A549 (cell line): Measurements from ENCODE around the gene TEPSIN. TPM values are rescaled to one million over a fixed set of nuclear protein-coding genes. Genes with fewer than 3 reads are reported as not detected.

ENCODE experiments used
- ATAC-seq, 2 experiments: fragments of 200-7000 bp in 1 of 2; fragments of >200 bp in 1 of 2; cut with Nextera tagmentation in 1 of 2; cut with Tn5 transposase in 1 of 2; 3 replicates each; pipeline versions ENCODE4 v1.8.0 to v1.9.1; 2018 to 2020; ENCODE audit warnings: mild to moderate bottlenecking in 1 of 2, moderate library complexity in 1 of 2
- CTCF ChIA-PET: fragments of 300-600 bp; sonication (Branson Sonifier 250); formaldehyde crosslinking; extraction: SDS; loops from one replicate; lab custom pipeline; 2021; ENCODE audit warnings: antibody characterized with exemption, inconsistent platforms; lab: Yijun Ruan, JAX
- POLR2A ChIA-PET: fragments of 350-600 bp; formaldehyde crosslinking; extraction: SDS; loops from one replicate; lab custom pipeline; 2021; ENCODE audit warnings: antibody characterized with exemption, inconsistent platforms; lab: Yijun Ruan, JAX
- DNase-seq, 2 experiments: peaks; one replicate each; pipeline versions ENCODE4 v3.0.0 to v3.0.0-alpha.2; 2011 to 2016; ENCODE audit warnings: low read depth in 1 of 2, low spot score in 1 of 2
- FAIRE-seq: peaks from 2 replicates; lab custom pipeline; 2011; peaks lifted over from hg19 to GRCh38; lab: Jason Lieb, UNC
- H3K27ac ChIP-seq, 2 experiments: fragments of >200 bp; sonication (Bioruptor Twin); formaldehyde crosslinking; 3 replicates each; pipeline ENCODE4 v1.5.1; 2016 to 2017
- H3K4me1 ChIP-seq: fragments of >200 bp; sonication (Bioruptor Twin); formaldehyde crosslinking; 3 replicates; pipeline ENCODE4 v1.6.1; 2016
- H3K4me2 ChIP-seq: fragments of >200 bp; sonication (Bioruptor Twin); formaldehyde crosslinking; 3 replicates; pipeline ENCODE4 v1.6.1; 2016
- H3K4me3 ChIP-seq: fragments of >200 bp; sonication (Bioruptor Twin); formaldehyde crosslinking; 3 replicates; pipeline ENCODE4 v1.5.1; 2016
- H3K9me3 ChIP-seq: fragments of >200 bp; sonication (Bioruptor Twin); formaldehyde crosslinking; 3 replicates; pipeline ENCODE4 v1.6.1; 2016
- CBX2 ChIP-seq: fragments of 200-600 bp; sonication (generic); IDR thresholded peaks from 2 replicates; pipeline ENCODE4 v1.6.1; 2016; ENCODE audit warnings: low read depth, mild to moderate bottlenecking, borderline replicate concordance
- CBX8 ChIP-seq: fragments of 200-600 bp; sonication (generic); IDR thresholded peaks from 2 replicates; pipeline ENCODE4 v1.6.1; 2016
- EHF ChIP-seq: fragments of 250-450 bp; sonication (Bioruptor Pico); IDR thresholded peaks from 2 replicates; pipeline ENCODE4 v1.5.0; 2020; ENCODE audit warnings: mild to moderate bottlenecking
- EP300 ChIP-seq, 2 experiments: fragments of >200 bp; sonication (Bioruptor Twin); formaldehyde crosslinking; IDR thresholded peaks; 2 replicates in 1 of 2; 3 replicates in 1 of 2; pipeline ENCODE4 v1.6.1; 2016 to 2017
- FOSB ChIP-seq: fragments of 250-450 bp; sonication (Bioruptor Pico); IDR thresholded peaks from 2 replicates; pipeline ENCODE4 v1.5.0; 2020; ENCODE audit warnings: mild to moderate bottlenecking, moderate library complexity
- FOSL2 ChIP-seq, 2 experiments: fragments of 450-650 bp in 1 of 2; fragments of >200 bp in 1 of 2; sonication (Bioruptor Twin) in 1 of 2; formaldehyde crosslinking; IDR thresholded peaks; 2 replicates each; pipeline versions ENCODE4 v1.5.0 to v1.6.1; 2016 to 2020; ENCODE audit warnings: mild to moderate bottlenecking in 1 of 2, moderate library complexity in 1 of 2
- HEYL ChIP-seq: fragments of 250-450 bp; sonication (Bioruptor Pico); IDR thresholded peaks from 2 replicates; pipeline ENCODE4 v1.8.0; 2021; ENCODE audit warnings: mild to moderate bottlenecking, moderate library complexity
- HOXA7 ChIP-seq: fragments of 250-450 bp; sonication (Bioruptor Pico); IDR thresholded peaks from 2 replicates; pipeline ENCODE4 v1.5.0; 2020; ENCODE audit warnings: mild to moderate bottlenecking, moderate library complexity
- HOXB5 ChIP-seq: fragments of 250-450 bp; sonication (Bioruptor Pico); IDR thresholded peaks from 2 replicates; pipeline ENCODE4 v1.5.0; 2020; ENCODE audit warnings: mild to moderate bottlenecking, moderate library complexity
- JUN ChIP-seq, 2 experiments: fragments of >200 bp; sonication (Bioruptor Twin); formaldehyde crosslinking; IDR thresholded peaks; 2 replicates in 1 of 2; 3 replicates in 1 of 2; pipeline ENCODE4 v1.6.1; 2016 to 2017
- MYC ChIP-seq: IDR thresholded peaks from 2 replicates; pipeline ENCODE4 v1.6.1; 2012; ENCODE audit warnings: mild to moderate bottlenecking, inconsistent platforms, low read length, improper control_type of control experiment, borderline replicate concordance
- NFE2L2 ChIP-seq: fragments of 150-350 bp; conservative IDR thresholded peaks from 2 replicates; pipeline ENCODE4 v1.6.1; 2014; ENCODE audit warnings: low read length
- POLR2A ChIP-seq: IDR thresholded peaks from 2 replicates; pipeline ENCODE4 v1.6.1; 2012; ENCODE audit warnings: mild to moderate bottlenecking, low read length
- RAD21 ChIP-seq, 2 experiments: fragments of >200 bp in 1 of 2; sonication (Bioruptor Twin) in 1 of 2; formaldehyde crosslinking in 1 of 2; IDR thresholded peaks in 1 of 2; conservative IDR thresholded peaks in 1 of 2; 2 replicates in 1 of 2; 3 replicates in 1 of 2; pipeline ENCODE4 v1.6.1; 2012 to 2018; ENCODE audit warnings: inconsistent platforms in 1 of 2
- RARB ChIP-seq: fragments of 250-450 bp; sonication (Bioruptor Pico); IDR thresholded peaks from 2 replicates; pipeline ENCODE4 v1.8.0; 2021; ENCODE audit warnings: mild to moderate bottlenecking, moderate library complexity
- RNF2 ChIP-seq: fragments of 200-600 bp; sonication (generic); IDR thresholded peaks from 2 replicates; pipeline ENCODE4 v1.6.1; 2016; ENCODE audit warnings: low read depth, mild to moderate bottlenecking, antibody characterized with exemption, moderate library complexity, borderline replicate concordance
- SMC3 ChIP-seq: fragments of >200 bp; sonication (Bioruptor Twin); formaldehyde crosslinking; IDR thresholded peaks from 3 replicates; pipeline ENCODE4 v1.6.1; 2018; ENCODE audit warnings: inconsistent platforms
- SREBF2 ChIP-seq: fragments of 450-650 bp; IDR thresholded peaks from 2 replicates; pipeline ENCODE4 v1.6.1; 2014; ENCODE audit warnings: mild to moderate bottlenecking, moderate library complexity
- ZSCAN20 ChIP-seq: fragments of 250-450 bp; sonication (Bioruptor Pico); IDR thresholded peaks from 2 replicates; pipeline ENCODE4 v1.8.0; 2022; ENCODE audit warnings: mild to moderate bottlenecking, moderate library complexity
- WGBS: methylation state at CpG from one replicate; pipeline ENCODE4 v1.1.6; 2017; ENCODE audit errors: missing lambda C conversion rate; 5-methylcytosine and 5-hydroxymethylcytosine counted together
- polyA plus RNA-seq, 4 experiments: library from polyadenylated mRNA; depleted of rRNA in 3 of 4; stranded (reverse); fragments of >200 nt; fragmentation: RNase III in 1 of 4; extraction: RNeasy Plus Mini Kit Qiagen cat#74134 plus additional on column Dnase treatment in 1 of 4; gene quantifications; 2 replicates in 3 of 4; 3 replicates in 1 of 4; pipeline ENCODE4 v1.2.3, GENCODE V29; 2011 to 2017
- TF ChIP-seq, protein P1 (sequence below): fragments of 150-350 bp; IDR thresholded peaks from 2 replicates; pipeline ENCODE4 v1.6.1; 2014; ENCODE audit warnings: low read depth, mild to moderate bottlenecking, low read length
- TF ChIP-seq, protein P2 (sequence below): fragments of 250-450 bp; sonication (Bioruptor Pico); IDR thresholded peaks from 2 replicates; pipeline ENCODE4 v1.5.0; 2020; ENCODE audit warnings: low read depth, mild to moderate bottlenecking, moderate library complexity
- TF ChIP-seq, protein P3 (sequence below): IDR thresholded peaks from 2 replicates; pipeline ENCODE4 v1.6.1; 2012

TEPSIN gene
- polyA plus RNA-seq, 2 of the 4 experiments (the other 2 are of a cell fraction) = 12.5 to 31.3 TPM

DNA sequence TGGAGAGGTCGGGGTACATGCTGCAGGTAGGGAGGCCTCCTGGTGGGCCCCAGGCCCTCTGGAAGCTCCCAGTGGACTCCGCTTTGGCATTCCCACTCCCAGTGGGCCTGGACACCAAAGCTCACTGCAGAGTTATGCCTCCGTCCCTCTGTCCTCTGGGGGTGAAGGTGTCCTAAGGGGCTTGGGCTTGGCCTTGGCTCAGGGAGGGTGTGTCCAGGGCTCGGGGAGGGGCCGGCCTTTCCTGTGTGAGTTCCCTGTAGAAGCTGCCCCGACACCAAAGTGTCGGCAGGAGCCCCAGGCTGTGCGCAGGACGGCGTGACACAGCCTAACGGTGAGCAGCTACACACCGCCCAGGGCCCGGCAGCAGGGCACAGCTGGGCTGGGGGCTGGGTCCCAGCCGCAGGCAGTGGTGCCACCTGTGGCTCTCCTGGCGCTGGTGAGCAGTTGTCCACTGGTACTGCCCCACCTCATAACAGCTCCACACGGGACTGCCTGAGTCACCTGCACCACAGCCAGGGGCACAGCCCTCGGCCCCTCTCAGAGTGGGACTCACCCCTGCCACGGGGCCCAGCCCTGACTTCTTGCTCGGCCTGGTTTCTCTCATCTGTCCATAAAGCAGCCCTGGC, 6.1 kb downstream of the TEPSIN start (continued):
- no peak for TF ChIP-seq HOXB5 (CRISPR knock-in tag)
- TF ChIP-seq NFE2L2 = no peak
- TF ChIP-seq CBX2 = no peak
- no peak for TF ChIP-seq HOXA7
- no peak for TF ChIP-seq RNF2

DNA sequence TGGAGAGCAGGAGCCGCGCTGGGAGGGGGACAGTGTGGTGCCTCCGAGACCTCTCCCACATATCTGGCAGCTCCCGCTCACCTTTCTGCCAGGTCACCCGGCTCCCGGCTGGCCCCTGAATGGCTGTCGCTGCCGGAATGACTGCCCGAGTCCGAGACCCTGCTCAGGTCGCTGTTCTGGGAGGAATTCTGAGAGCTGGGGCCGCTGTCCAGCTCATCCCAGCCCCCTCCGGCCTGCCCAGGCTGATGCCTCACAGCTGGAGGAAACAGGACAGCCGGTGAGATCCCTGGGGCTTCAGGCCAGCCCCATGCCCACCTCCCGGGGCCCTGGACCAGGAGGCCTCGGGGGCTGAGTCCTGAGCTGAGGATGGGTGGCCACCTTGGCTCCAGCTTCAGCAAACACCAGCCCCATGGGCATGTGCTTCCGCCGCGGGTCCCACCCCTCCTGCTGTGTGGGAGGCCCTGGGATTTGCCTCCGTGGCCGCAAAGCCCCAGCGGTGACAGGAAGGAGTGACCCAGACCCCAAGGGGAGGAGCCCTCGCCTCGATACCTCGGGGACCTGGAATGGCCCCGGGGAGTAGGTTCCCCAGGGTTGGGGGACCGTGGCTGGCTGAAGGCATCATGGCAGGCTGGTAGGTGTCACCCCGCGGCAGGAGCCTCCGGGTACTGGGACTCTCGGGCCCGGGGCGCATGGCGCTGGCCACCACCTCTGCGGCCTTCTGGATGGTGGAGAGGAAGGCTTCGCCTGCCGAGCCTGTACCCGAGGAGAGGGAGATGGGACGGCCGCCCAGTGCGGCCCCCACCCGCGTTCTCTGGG, 6.9 kb downstream of the TEPSIN start:
- WGBS = 91% methylated on average over 30 of the region's 43 CpGs
- ChIA-PET CTCF (interaction anchor here (1.2 to 13.0 kb wide), 8 partner anchors 9 to 369 kb away, joined by 3 to 153 read pairs (median 5); partner anchors contain the start of genes NDUFAF8 and TEPSIN), POLR2A (no interaction called here)
- Histone ChIP-seq H3K4me1 (no peaks in the 10 kb centered on the region; the same call in 2 of the 3 replicates), H3K27ac (no peak overlapping the region), H3K9me3 (peaks cover 5% of the 10 kb centered on the region; the same call in 2 of the 3 replicates), H3K4me2 (no peak overlapping the region), H3K4me3 (no peak overlapping the region)
- TF ChIP-seq, protein P1, sequence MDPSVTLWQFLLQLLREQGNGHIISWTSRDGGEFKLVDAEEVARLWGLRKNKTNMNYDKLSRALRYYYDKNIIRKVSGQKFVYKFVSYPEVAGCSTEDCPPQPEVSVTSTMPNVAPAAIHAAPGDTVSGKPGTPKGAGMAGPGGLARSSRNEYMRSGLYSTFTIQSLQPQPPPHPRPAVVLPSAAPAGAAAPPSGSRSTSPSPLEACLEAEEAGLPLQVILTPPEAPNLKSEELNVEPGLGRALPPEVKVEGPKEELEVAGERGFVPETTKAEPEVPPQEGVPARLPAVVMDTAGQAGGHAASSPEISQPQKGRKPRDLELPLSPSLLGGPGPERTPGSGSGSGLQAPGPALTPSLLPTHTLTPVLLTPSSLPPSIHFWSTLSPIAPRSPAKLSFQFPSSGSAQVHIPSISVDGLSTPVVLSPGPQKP = no peak
- no peak for TF ChIP-seq RAD21 (conservative IDR thresholded peaks at IDR 0.05 in 1 of 2, IDR thresholded peaks at IDR 0.05 in 1 of 2)
- TF ChIP-seq POLR2A = no peak
- TF ChIP-seq, protein P2, sequence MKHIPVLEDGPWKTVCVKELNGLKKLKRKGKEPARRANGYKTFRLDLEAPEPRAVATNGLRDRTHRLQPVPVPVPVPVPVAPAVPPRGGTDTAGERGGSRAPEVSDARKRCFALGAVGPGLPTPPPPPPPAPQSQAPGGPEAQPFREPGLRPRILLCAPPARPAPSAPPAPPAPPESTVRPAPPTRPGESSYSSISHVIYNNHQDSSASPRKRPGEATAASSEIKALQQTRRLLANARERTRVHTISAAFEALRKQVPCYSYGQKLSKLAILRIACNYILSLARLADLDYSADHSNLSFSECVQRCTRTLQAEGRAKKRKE = no peak
- no peak for TF ChIP-seq JUN (IDR thresholded peaks at IDR 0.05)
- no peak for TF ChIP-seq RNF2
- no peak for TF ChIP-seq EHF (CRISPR knock-in tag)
- TF ChIP-seq ZSCAN20 (CRISPR knock-in tag) = no peak
- TF ChIP-seq RARB (CRISPR knock-in tag) = no peak
- TF ChIP-seq CBX8 = no peak
- TF ChIP-seq FOSL2 (IDR thresholded peaks at IDR 0.05) = no peak
- no peak for TF ChIP-seq FOSL2 (CRISPR knock-in tag; IDR thresholded peaks at IDR 0.05)
- TF ChIP-seq SREBF2 = no peak
- TF ChIP-seq, protein P3, sequence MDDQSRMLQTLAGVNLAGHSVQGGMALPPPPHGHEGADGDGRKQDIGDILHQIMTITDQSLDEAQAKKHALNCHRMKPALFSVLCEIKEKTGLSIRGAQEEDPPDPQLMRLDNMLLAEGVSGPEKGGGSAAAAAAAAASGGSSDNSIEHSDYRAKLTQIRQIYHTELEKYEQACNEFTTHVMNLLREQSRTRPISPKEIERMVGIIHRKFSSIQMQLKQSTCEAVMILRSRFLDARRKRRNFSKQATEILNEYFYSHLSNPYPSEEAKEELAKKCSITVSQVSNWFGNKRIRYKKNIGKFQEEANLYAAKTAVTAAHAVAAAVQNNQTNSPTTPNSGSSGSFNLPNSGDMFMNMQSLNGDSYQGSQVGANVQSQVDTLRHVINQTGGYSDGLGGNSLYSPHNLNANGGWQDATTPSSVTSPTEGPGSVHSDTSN = no peak
- TF ChIP-seq EP300 (IDR thresholded peaks at IDR 0.05) = no peak
- TF ChIP-seq SMC3 = no peak
- TF ChIP-seq HOXA7 = no peak
- TF ChIP-seq MYC = no peak
- TF ChIP-seq FOSB (CRISPR knock-in tag) = no peak
- no peak for TF ChIP-seq HEYL (CRISPR knock-in tag)
- FAIRE-seq (no peak), DNase-seq (no peak), ATAC-seq (no peak)
